ENCODE results near the gene CMSS1. TPM values are rescaled to one million over a fixed set of nuclear protein-coding genes. Genes with fewer than 3 reads are reported as not detected.

The CMSS1 gene
- total RNA-seq, 1 experiment from 2014 or later = 86.3 TPM

GRCh38 chr3:99953596-99953995 is 135.9 kb downstream of the CMSS1 start:
- no peaks in the 10 kb centered on the region for H3K36me3 ChIP-seq (ENCODE audit: control insufficient read depth, insufficient read depth, low read length)
- no TSS peak for BruUV-seq (replicated peaks)
- no peak overlapping the region for H3K4me3 ChIP-seq (ENCODE audit: low read depth in 2 of 2, low read length in 2 of 2)
- ATAC-seq = no peak
- no peaks in the 10 kb centered on the region for H3K27me3 ChIP-seq (ENCODE audit: control insufficient read depth, insufficient read depth, low read length)
- in situ Hi-C loops (cut with HindIII; ENCODE audit: low pct_unique_long_range_greater_than_20kb, low sequenced_read_pairs) (no loop called here), intact Hi-C loops (cut with micrococcal nuclease; ENCODE audit: unreplicated experiment) (no loop called here)
- no peak overlapping the region for H3K27ac ChIP-seq (ENCODE audit: low read length)
- ChIA-PET POLR2A (interaction anchor here (0.6 kb wide), 1 partner anchor 22 kb away, joined by 5 read pairs; no protein-coding TSS in a partner anchor), CTCF (no interaction called here)
- no peaks in the 10 kb centered on the region for H3K9me3 ChIP-seq (ENCODE audit: control insufficient read depth, insufficient read depth, low read depth, low read length)
- H3K4me1 ChIP-seq (ENCODE audit: control insufficient read depth, insufficient read depth, low read length) = peaks cover 5% of the 10 kb centered on the region; the same call in 1 of the 2 replicates
- no peak for DNase-seq (ENCODE audit: low read depth, low spot score)
- TF ChIP-seq TCF7L2 (IDR thresholded peaks at IDR 0.05; ENCODE audit: low read depth, low read length) (no peak), REST (IDR thresholded peaks at IDR 0.05; ENCODE audit: insufficient read depth in 1 of 2, low read depth in 2 of 2, low read length in 1 of 2) (no peak), CTCF (IDR thresholded peaks at IDR 0.05) (no peak), SIN3A (IDR thresholded peaks at IDR 0.05; ENCODE audit: borderline replicate concordance, insufficient read depth, low read depth, low read length) (no peak), POLR2AphosphoS5 (IDR thresholded peaks at IDR 0.05; ENCODE audit: low read depth, low read length) (no peak)

- CTCF ChIA-PET = no interaction called here
- intact Hi-C loops (cut with micrococcal nuclease; ENCODE audit: unreplicated experiment) = no loop called here
These were observed 137.4 kb downstream of the CMSS1 start for GRCh38 chr3:99954914-99955644.

More at GRCh38 chr3:99954914-99955644, 137.4 kb downstream of the CMSS1 start:
- POLR2A ChIA-PET = no interaction called here
- H3K27me3 ChIP-seq (ENCODE audit: control insufficient read depth, insufficient read depth, low read length) = no peaks in the 10 kb centered on the region
- in situ Hi-C loops (cut with HindIII; ENCODE audit: low pct_unique_long_range_greater_than_20kb, low sequenced_read_pairs) = no loop called here
- no peak overlapping the region for H3K4me3 ChIP-seq (ENCODE audit: low read depth in 2 of 2, low read length in 2 of 2)
- no peaks in the 10 kb centered on the region for H3K36me3 ChIP-seq (ENCODE audit: control insufficient read depth, insufficient read depth, low read length)
- no peaks in the 10 kb centered on the region for H3K9me3 ChIP-seq (ENCODE audit: control insufficient read depth, insufficient read depth, low read depth, low read length)
- no peak overlapping the region for H3K27ac ChIP-seq (ENCODE audit: low read length)
- TF ChIP-seq CTCF (IDR thresholded peaks at IDR 0.05) (no peak), TCF7L2 (IDR thresholded peaks at IDR 0.05; ENCODE audit: low read depth, low read length) (no peak), POLR2AphosphoS5 (IDR thresholded peaks at IDR 0.05; ENCODE audit: low read depth, low read length) (no peak), REST (IDR thresholded peaks at IDR 0.05; ENCODE audit: insufficient read depth in 1 of 2, low read depth in 2 of 2, low read length in 1 of 2) (no peak), SIN3A (IDR thresholded peaks at IDR 0.05; ENCODE audit: borderline replicate concordance, insufficient read depth, low read depth, low read length) (no peak)
- no TSS peak for BruUV-seq (replicated peaks)
- DNase-seq (ENCODE audit: low read depth, low spot score) (no peak), ATAC-seq (no peak)
- H3K4me1 ChIP-seq (ENCODE audit: control insufficient read depth, insufficient read depth, low read length) = no peaks in the 10 kb centered on the region
